HG03025 (cell line): ENCODE results near the gene ABHD16A.

ENCODE experiments used
- ATAC-seq: cut with Tn5 transposase; IDR thresholded peaks from one replicate; pipeline ENCODE4 v1.9.1; 2021; ENCODE audit warnings: mild to moderate bottlenecking, moderate library complexity; ENCODE audit not compliant: unreplicated experiment, low FRiP score

ABHD16A gene

GRCh38 chr6:31691078-31691463 is 12.1 kb downstream of the ABHD16A start:
- no peak for ATAC-seq

- no peak for ATAC-seq
These were observed 12.7 kb downstream of the ABHD16A start for GRCh38 chr6:31690231-31691077.

- ATAC-seq, result no peak
These were observed 13.6 kb downstream of the ABHD16A start for GRCh38 chr6:31689249-31690110.

DNA sequence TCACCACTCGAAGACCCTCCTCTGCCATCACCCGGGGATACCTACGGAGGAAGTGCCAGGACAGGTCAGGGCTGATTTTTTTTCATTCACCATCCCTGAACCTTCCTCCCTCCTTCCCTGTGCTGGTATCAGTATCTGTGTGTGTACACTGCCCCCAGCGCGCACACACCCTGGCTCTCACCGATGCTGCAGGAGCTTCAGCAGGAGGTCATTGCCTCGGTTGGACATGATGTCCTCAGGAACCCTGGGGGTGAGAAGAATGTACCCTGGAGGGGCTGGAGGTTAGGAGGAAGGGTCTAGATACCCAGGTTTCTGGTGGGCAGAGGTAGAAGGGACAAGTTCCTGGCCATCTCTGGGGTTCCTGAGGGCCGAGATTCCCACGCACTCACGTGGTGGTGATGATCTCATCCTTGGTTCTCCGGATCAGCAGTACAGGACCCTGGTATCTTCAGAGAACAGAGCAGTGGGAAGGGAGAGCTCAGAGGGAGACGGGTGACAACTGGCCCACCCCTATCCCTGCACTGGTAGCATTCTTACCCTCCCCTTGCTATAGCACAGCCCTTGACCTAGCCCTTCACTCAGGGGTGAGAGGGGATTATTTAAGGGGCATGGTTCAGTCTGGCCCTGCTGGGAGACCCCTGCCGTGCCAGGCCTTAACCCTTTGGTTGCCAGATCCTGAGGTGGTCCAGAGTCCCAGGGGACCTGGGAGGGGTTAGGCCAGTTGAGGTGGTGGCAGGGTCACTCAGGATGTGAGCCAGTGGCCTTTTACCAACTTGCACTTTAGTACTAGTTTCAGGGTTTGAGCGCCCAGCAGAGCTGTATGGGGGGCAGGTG is 15.0 kb downstream of the ABHD16A start:
- no peak for ATAC-seq

DNA sequence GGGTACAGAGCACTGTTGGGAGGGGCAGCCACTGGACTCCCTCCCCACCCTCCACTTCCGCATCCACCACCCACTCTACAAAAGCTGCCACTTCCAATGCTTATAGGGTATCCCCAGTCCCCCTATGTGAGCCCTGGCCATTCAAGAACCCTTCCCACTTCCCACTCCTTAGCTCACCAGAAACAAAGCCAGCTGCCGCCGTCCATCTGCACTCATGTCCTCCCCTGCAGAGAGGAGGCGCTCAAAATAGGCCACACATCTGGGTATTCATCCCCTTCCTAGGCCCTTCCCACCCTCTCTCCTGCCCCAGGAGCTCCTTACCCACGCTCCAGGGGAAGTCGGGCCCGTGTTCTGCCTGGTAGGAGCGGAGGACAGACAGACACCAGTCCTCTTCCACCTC is 15.8 kb downstream of the ABHD16A start:
- ATAC-seq, result no peak

DNA sequence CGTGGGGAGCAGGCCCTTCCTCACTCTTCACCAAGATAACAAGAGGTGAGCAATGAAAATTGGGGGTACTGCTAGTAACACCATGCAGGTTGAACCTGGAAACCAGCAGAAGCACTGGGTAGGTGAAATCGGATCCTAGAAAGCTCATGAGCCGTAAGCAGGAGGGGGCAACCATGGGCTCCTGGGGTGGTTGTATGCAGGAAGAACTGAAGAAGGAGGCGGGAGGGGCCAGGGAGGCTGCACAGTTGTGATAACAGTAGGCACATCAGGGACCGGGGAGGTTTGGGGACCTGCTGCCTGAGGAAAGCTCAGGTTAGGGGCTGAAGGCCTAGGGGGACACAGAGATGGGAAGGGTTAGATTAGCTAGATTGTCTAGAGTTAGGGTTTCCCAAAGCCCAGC is 16.6 kb downstream of the ABHD16A start:
- no peak for ATAC-seq

GRCh38 chr6:31683591-31683990 is 19.5 kb downstream of the ABHD16A start:
- no peak for ATAC-seq

DNA sequence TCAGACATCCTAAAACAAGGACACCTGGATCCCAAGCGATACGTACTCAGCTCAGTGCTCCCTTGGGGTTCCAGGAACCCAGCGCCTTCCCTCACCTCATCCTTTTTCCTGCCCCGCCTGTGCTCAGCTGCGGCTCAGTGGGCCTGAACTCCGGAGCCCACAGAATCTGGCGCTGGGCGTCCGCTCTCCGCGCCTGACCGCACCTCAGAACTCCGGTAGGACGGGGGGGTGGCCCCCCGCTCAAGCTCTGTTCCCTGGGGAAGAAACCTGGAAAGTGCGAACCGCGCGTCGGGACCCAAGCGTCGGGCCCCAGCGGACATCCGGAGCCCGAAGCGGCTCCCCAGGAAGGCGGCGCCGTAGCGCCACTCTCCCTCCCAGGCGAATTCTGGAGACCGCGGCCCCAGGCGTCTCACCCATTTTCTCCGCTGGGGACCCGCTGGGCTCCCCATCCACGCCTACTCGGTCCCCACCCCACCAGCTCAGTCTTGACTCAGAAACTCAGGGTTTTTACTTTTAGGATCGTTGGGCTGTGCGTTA is 21.9 kb downstream of the ABHD16A start:
- no peak for ATAC-seq

- no peak for ATAC-seq
These were observed 22.6 kb downstream of the ABHD16A start, which contains the start of gene LY6G5C for GRCh38 chr6:31680226-31681134. LY6G5C (minus strand) TSS chr6:31681067; CDS start chr6:31680373, 694 bp downstream.

- ATAC-seq, result no peak
These were observed 25.2 kb downstream of the ABHD16A start for GRCh38 chr6:31677955-31678354.

DNA sequence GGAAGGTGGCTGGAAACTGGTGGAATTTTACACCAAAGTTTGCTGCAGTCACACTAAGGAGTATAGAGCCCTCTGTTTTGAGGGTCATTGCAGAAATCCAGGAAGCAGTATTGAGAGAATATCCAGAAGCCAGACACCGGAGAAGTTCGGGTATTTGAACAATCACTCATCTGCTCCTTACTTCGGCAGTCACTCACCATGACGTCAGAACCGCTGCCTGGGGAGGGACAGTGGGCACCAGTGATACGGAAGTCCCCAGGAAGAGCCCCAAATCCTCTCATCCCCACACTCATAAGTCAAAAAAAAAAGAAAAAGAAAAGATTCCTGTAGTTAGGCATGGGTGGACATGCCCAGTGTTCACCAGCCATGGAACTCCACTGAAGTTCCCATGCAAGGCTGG is 26.2 kb downstream of the ABHD16A start:
- no peak for ATAC-seq

- no peak for ATAC-seq
These were observed 26.7 kb downstream of the ABHD16A start for GRCh38 chr6:31676322-31676903.

GRCh38 chr6:31669676-31670075 is 33.4 kb downstream of the ABHD16A start, which contains the start of gene LY6G5B:
LY6G5B (plus strand) TSS chr6:31669976; CDS start chr6:31670951, 975 bp downstream.
- no peak for ATAC-seq

GRCh38 chr6:31666337-31666965 is 36.7 kb downstream of the ABHD16A start:
- ATAC-seq, result no peak

GRCh38 chr6:31665501-31666336 is 37.4 kb downstream of the ABHD16A start, which contains the start of gene CSNK2B:
CSNK2B (plus strand) TSS chr6:31666080; CDS start chr6:31666832, 752 bp downstream.
- ATAC-seq, result peak; percentile 68

- no peak for ATAC-seq
These were observed 38.2 kb downstream of the ABHD16A start, which contains the start of gene GPANK1 for GRCh38 chr6:31664790-31665500. GPANK1 (minus strand) TSS chr6:31664997; CDS start chr6:31664478, 519 bp downstream.
